Nucleus accumbens (tissue), 56 donors: ENCODE measurements around the gene KLK10.

Source experiments
- DNase-seq, 56 donors: peaks; one replicate each; lab custom pipeline; 2025; lab: John Stamatoyannopoulos, UW

The KLK10 gene

DNA sequence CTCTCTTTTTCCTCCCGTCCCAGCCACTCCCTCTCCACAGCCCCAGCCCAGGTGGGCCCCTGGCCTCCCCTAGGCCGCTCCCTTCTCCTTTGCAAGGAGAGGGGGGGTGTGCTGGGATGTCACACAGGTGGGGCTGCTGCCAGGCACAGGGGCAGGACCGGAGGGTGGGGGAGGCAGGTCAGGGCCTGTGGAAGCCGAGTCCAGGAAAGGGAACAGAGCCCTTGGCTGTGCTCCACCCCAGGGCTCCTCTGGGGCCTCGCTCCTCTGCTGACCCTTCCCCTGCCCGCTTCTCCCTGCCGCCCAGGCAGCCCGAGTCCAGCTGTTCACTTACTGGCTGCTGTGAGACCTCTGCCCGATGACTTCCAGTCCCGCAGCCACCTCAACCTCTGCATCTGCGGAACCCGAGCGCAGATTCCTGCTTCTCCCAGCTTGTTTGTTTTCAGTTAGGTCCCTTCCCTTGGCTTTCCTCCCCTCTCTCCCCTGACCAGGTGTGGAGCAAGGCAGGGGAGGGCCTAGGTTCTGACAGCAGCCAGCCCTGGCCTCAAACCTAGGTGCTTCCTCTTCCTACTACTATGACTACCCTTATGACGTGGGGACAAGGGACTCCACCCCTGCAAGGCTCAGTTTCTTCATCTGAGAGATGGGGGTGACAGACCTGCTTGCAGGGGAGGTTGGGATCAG, 7.8 kb upstream of the KLK10 start:
- DNase-seq = no peak

GRCh38 chr19:51026554-51026831, 7.0 kb upstream of the KLK10 start, which contains the start of gene KLK11:
Gene KLK11 (minus strand): TSS chr19:51026616. CDS start chr19:51025631, 985 bp downstream.
- no peak for DNase-seq

GRCh38 chr19:51025809-51026553, 6.5 kb upstream of the KLK10 start:
- DNase-seq = no peak

DNA sequence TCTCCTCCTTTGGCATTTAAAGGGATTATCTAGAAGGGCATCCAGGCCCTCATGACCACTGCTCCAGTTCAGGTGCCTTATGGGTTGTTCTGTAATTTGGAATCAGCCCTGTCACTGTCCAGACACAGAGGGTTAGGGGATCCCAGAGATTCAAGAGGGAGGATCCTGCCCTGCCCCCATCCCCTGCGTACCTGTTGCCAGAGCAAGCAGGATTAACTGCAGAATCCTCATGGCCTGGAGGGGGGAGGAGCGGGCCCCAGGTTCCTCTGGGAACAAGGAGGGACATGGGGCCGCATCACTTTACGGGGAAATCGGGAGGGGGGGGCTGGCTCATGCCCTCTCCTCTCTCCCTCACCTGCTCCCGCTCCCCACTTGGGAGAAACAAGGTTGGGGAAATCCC, 5.9 kb upstream of the KLK10 start:
- no peak for DNase-seq

GRCh38 chr19:51024924-51025323, 5.4 kb upstream of the KLK10 start:
- no peak for DNase-seq

DNA sequence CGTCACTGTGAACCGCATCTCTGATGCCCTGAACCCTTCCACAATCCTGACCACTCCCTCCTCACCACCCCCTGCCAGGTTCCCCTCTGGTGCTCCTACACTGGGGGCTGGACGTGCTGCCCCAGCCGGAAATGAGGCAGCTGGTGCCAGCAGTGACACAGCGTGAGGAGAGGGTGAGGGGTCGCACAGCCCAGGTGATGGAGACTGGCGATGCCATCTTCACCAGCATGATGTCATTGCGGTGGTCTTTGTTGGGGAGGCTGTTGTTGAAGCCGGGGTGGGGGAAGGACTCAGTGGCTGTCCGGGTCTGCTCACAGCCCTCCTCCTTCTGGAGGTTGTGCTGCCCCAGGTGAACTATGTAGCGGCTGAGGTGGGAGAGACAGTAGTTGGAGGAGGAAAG, 4.4 kb upstream of the KLK10 start:
- no peak for DNase-seq

DNA sequence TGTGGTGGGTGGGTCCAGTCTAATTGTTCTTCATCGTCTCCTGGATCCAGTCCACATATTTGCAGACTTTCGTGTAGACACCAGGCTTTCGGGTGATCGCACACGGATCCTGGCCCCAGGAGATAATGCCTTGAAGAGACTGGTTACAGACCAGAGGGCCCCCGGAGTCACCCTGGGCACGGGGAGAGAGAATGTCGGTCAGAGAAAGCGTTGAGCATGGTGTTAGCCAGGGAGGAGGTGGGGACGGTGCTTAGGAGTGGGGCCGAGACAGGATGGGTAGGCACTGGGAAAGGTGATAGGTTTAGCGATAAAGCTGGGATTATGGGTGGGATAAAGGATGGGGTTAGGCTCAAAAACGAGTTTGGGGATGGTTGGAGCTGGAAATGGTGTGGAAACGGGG, 3.0 kb upstream of the KLK10 start:
- no peak for DNase-seq

DNA sequence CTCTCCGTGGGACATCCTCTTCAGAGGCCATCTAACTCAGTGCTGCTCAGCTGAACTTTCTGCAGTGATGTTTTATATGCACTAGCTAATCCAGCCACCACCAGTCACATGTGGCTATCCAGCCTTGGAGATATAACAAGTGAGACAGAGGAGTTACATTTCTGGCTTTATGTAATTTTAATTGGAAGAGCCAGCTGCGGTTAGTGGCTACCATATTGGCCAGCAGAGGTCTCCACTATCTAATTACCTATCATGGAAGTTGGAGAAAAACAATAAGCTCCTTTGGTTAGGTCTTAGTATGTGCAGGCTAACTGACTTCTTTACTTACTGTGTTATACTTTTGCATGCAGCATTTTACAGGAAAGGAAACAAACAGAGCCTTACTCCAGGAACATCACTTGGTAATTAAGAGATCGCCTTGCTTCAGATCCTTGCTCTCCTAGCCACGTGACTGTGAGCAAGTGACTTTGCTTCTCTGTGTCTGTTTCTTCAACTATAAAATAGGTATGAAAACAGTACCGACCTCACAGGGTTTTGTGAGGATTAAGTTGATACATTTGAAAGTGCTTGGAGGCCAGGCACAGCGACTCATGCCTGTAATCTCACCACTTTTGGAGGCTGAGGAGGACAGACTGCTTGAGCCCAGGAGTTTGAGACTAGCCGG, 1.6 kb upstream of the KLK10 start:
- DNase-seq = peak in 3 of 56 donors; percentile 6 to 10 (median 9)

- peak in 1 of 56 donors; percentile 27 for DNase-seq
Measured at GRCh38 chr19:51018745-51019543, 565 bp downstream of the KLK10 start.

GRCh38 chr19:51016798-51017683, 2.5 kb downstream of the KLK10 start:
- peak in 46 of 56 donors; percentile 5 to 84 (median 38) for DNase-seq

DNA sequence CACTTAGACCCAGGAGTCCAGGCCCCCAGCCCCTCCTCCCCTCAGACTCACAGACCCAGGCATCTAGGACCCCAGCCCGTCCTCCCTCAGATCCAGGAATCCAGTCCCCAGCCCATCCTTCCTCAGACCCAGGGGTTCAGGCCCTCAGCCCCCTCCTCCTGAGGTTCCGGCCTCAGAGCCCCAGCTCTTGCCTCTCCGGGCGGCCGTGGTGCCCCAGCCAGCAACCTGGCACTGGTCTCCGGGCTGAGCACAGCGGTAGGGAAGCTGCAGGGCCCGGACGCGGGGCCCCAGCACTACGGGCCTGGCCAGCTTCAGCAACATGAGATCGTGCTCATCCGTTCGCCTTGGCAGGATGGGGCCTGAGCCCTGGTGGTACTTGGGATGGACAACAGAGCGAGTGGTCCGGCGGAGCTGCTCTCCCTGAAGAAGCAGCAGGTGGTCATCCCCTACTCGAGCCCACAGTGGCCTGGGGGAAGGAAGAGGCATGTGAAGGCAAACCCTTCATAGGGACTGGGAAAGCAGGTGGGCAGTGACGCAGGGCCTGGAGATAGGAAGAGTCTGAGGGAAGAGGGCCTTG, 3.7 kb downstream of the KLK10 start:
- DNase-seq = no peak

GRCh38 chr19:51014242-51014641, 5.3 kb downstream of the KLK10 start:
- DNase-seq = no peak

DNA sequence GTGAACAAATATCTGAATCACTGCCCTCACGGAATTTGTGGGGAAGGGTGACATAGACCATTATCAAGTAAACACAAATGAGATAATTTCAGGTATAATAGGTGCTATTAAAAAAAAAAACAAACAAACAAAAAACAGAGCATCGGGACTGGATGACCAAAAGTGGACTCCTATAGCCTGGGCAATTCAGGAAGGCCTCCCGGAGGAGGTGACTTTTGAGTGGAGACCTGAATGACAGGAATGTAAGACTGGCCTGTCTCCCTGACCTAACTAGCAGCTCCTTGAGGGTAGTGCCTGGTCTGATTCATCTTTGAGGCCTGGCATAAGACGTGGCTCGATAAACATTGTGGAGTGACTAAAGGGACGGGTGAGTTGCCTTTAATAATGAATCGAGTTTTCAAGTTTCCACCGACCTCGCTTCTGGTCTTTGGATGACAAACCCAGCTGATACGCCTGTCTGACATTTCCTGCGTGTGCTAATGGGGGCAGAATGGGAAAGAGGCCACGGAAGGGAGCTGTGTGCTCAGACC, 6.8 kb downstream of the KLK10 start:
- DNase-seq = no peak

DNA sequence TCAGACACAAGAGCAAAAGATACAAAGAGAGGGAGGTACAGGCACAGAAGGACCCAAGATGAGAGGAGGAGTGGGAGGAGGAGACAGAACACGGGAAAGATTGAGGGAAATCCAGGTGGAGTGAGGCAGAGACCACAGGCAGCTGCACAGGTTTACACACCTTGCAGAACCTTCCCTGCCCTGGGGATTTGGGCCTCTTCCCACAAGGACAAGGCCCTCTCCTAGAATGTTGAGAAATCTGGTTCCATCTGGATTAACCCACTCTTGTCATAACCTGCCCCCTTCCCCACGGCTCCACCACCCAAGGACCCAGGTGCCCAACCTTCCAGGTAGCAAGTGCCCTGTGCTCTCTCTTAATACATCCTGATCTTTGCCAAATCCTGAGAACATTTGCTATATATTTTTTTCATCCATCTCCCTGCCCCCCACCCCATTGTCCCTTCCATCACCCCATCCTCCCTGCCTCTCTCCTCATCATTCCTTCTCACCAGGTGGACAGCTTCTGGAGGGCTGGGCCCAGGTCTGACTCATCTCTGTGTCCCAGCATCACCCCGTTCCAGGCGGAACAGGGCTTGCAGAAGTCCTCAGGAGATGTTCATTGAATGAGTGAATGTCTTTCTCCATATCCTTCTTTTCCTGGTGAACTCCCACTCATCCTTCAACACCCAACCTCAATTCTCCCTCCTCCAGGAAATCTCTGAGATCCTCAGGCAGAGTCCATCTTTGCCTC, 9.3 kb downstream of the KLK10 start:
- no peak for DNase-seq

DNA sequence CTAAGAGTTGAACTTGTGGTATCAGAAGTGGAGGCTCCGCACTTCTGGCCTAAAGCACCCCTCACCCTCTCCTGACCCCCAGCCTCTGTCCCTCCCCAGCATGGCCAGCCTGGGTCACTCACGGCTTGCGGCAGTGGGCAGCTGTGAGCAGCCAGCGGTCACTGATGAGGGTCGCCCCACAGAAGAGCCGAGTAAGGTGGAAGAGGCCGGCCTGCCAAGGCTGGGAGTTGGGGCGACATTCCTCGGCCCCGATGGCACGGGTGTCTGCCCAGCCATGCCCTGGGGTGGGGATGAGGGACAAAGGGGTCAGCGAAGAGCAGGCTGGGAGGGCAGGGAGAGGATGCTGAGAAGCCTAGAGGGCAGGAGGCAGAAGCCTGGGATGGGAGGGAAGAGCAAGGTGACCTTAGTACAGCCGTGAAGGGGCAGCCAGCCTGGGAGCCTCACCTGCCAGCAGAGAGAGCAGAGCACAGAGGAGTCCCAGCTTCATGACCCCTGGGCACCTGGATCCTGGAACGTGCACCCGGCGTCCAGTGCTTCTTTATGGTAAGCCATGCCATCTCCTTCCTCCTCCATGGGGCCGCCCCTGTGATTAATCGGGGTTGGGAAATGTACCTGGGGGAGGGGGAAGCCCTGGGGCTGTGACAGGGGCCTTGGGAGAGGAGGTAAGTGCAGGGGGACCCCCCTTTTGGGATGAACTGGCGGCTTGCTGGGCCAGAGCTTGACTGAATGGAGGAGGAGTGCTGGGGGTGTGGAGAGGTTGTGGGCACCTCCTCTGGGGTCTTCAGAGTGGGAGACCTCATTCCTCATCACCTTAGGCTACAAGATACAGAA, 10.2 kb downstream of the KLK10 start:
- no peak for DNase-seq

DNA sequence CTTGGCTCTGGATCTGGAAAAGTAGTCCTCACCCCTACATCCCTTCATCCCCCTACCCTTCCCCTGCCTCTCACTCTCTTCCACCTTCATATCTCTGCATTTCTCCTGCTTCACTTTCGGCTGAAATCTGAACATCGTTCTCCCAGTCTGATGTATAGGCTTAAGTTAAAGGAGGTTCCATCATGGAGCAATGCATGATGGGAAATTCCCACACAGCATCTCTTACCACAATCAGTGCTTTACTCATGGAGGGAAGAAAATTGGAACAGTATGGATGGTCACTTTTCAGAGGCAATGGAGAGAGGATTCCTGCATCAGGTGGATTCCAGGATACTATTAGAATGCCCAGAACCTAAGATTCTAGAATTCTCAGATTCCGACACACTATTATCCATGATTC, 12.0 kb downstream of the KLK10 start:
- DNase-seq = no peak

GRCh38 chr19:51006406-51006805, 13.1 kb downstream of the KLK10 start:
- DNase-seq = no peak

DNA sequence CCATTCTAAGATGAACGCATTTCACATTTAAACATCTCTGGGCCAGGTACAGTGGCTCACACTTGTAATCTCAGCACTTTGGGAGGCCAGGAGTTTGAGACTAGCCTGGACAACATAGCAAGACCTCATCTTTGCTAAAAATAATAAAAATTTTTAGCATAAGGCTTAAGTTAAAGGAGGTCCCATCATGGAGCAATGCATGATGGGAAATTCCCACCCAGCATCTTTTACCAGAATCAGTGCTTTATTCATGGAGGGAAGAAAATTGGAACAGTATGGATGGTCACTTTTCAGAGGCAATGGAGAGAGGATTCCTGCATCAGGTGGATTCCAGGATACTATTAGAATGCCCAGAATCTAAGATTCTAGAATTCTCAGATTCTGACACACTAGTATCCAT, 14.3 kb downstream of the KLK10 start:
- no peak for DNase-seq
